Esophagus muscularis mucosa (tissue), 4 donors: ENCODE measurements around the gene OSBPL3. TPM values are rescaled to one million over a fixed set of nuclear protein-coding genes. Genes with fewer than 3 reads are reported as not detected.

ENCODE experiments used
- DNase-seq: peaks from one replicate; pipeline ENCODE4 v3.0.0-alpha.2; 2017; ENCODE audit errors: extremely low spot score
- H3K27ac ChIP-seq, 4 donors: fragments of 200-600 bp; sonication (generic); replicated peaks in 1 of 4; 1 replicate in 3 of 4; 2 replicates in 1 of 4; pipeline ENCODE4 v1.5.1; 2016 to 2019; ENCODE audit warnings: mild to moderate bottlenecking in 1 of 4
- H3K27me3 ChIP-seq, 4 donors: fragments of 200-600 bp; sonication (generic); one replicate each; pipeline versions ENCODE4 v1.5.1 to v1.6.0; 2016 to 2019
- H3K36me3 ChIP-seq, 4 donors: fragments of 200-600 bp; sonication (generic); one replicate each; pipeline ENCODE4 v1.5.1; 2016 to 2019
- H3K4me1 ChIP-seq, 4 donors: fragments of 200-600 bp; sonication (generic); one replicate each; pipeline ENCODE4 v1.5.1; 2016 to 2019
- H3K4me3 ChIP-seq, 4 donors: fragments of 200-600 bp; sonication (generic); 1 replicate in 2 of 4; 2 replicates in 2 of 4; pipeline ENCODE4 v1.5.1; 2016 to 2019; ENCODE audit warnings: mild to moderate bottlenecking in 4 of 4, moderate library complexity in 1 of 4
- H3K9me3 ChIP-seq, 4 donors: fragments of 200-600 bp; sonication (generic); 1 replicate in 3 of 4; 2 replicates in 1 of 4; pipeline ENCODE4 v1.5.1; 2016 to 2019
- CTCF ChIP-seq, 3 experiments: fragments of 200-600 bp in 2 of 3; fragments of 450-650 bp in 1 of 3; sonication (generic) in 2 of 3; IDR thresholded peaks; one replicate each; pipeline ENCODE4 v1.5.1; 2017 to 2019; ENCODE audit warnings: antibody characterized with exemption in 3 of 3, mild to moderate bottlenecking in 2 of 3, moderate library complexity in 1 of 3
- EP300 ChIP-seq: sonication (generic); formaldehyde crosslinking; IDR thresholded peaks from one replicate; pipeline ENCODE4 v1.6.1; 2017; ENCODE audit warnings: antibody characterized with exemption
- POLR2A ChIP-seq: fragments of 450-650 bp; IDR thresholded peaks from one replicate; pipeline ENCODE4 v1.6.1; 2017; ENCODE audit warnings: antibody characterized with exemption, moderate library complexity, mild to moderate bottlenecking, low read depth
- POLR2AphosphoS5 ChIP-seq, 2 donors: sonication (generic); formaldehyde crosslinking; IDR thresholded peaks; one replicate each; pipeline ENCODE4 v1.6.1; 2017; ENCODE audit warnings: antibody characterized with exemption in 2 of 2
- WGBS: methylation state at CpG from one replicate; pipeline ENCODE4 v1.1.5; 2018; 5-methylcytosine and 5-hydroxymethylcytosine counted together
- intact Hi-C: fragments of 100-400 bp; cut with DNase I; formaldehyde crosslinking; loops from one replicate; pipeline ENCODE4 v1.15.1; 2023
- total RNA-seq, 4 donors: library from RNA; depleted of rRNA; stranded (reverse); fragments of >200 nt; gene quantifications; one replicate each; pipeline versions ENCODE4 v1.1.0 to v1.2.1, GENCODE V29; 2016

The OSBPL3 gene
- total RNA-seq, 4 donors from 2014 or later: 2.6 to 4.6 (median 3.3) TPM

- Histone ChIP-seq H3K4me3 (no peak overlapping the region), H3K36me3 (no peaks in the 10 kb centered on the region), H3K27me3 (no peaks in the 10 kb centered on the region), H3K4me1 (peaks cover 8 to 52% (median 32%) of the 10 kb centered on the region in 4 donors), H3K9me3 (no peaks in the 10 kb centered on the region), H3K27ac (peak overlapping the region in 1 of 4 donors; percentile 7)
- 65% methylated on average over 4 of the region's 4 CpGs for WGBS
- DNase-seq: no peak
- intact Hi-C loops: no loop called here
- TF ChIP-seq POLR2AphosphoS5 (IDR thresholded peaks at IDR 0.05) (no peak), CTCF (IDR thresholded peaks at IDR 0.05) (no peak), POLR2A (no peak), EP300 (no peak)
Measured at GRCh38 chr7:24831240-24831639, 148.7 kb downstream of the OSBPL3 start.

GRCh38 chr7:24830440-24831050 is 149.4 kb downstream of the OSBPL3 start:
- 79% methylated on average over 9 of the region's 9 CpGs for WGBS
- no peak overlapping the region for H3K27ac ChIP-seq
- no peaks in the 10 kb centered on the region for H3K9me3 ChIP-seq
- H3K4me1 ChIP-seq: peaks cover 15 to 59% (median 39%) of the 10 kb centered on the region in 4 donors
- no peak for TF ChIP-seq POLR2AphosphoS5 (IDR thresholded peaks at IDR 0.05)
- TF ChIP-seq CTCF (IDR thresholded peaks at IDR 0.05): no peak
- TF ChIP-seq EP300: no peak
- TF ChIP-seq POLR2A: no peak
- no peaks in the 10 kb centered on the region for H3K27me3 ChIP-seq
- DNase-seq: no peak
- H3K4me3 ChIP-seq: no peak overlapping the region
- H3K36me3 ChIP-seq: no peaks in the 10 kb centered on the region
- intact Hi-C loops: no loop called here

DNA sequence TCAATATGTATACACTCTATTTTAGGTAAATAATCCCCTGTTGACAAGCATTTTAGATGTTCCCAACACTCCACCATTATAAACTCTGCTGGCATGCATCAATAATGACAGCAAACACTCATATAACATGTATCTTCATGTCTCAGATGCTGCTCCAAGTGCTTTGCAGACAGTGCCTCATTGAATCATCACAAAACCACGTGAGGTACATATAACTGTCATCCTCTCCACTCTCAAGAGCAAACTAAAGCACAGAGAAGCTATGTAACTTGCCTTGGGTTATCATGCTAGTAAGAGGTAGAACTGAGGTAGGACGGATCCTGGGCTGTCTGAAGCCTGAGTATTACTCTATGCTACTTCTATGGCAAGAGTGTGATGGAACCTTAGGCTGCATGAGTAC is 150.2 kb downstream of the OSBPL3 start:
- Histone ChIP-seq H3K4me1 (peaks cover 20 to 66% (median 47%) of the 10 kb centered on the region in 4 donors), H3K27ac (no peak overlapping the region), H3K27me3 (no peaks in the 10 kb centered on the region), H3K36me3 (no peaks in the 10 kb centered on the region), H3K4me3 (no peak overlapping the region), H3K9me3 (no peaks in the 10 kb centered on the region)
- WGBS: 83% methylated on average over 2 of the region's 2 CpGs
- DNase-seq: no peak
- intact Hi-C loops: loop anchor here (5.0 kb wide), 1 partner anchor 153 kb away; the partner anchor contains the start of gene OSBPL3
- no peak for TF ChIP-seq POLR2AphosphoS5 (IDR thresholded peaks at IDR 0.05)
- TF ChIP-seq CTCF (IDR thresholded peaks at IDR 0.05): no peak
- TF ChIP-seq POLR2A: no peak
- TF ChIP-seq EP300: no peak

GRCh38 chr7:24828891-24829661 is 150.9 kb downstream of the OSBPL3 start:
- intact Hi-C loops: loop anchor here (5.0 kb wide), 1 partner anchor 153 kb away; the partner anchor contains the start of gene OSBPL3
- DNase-seq: no peak
- Histone ChIP-seq H3K9me3 (no peaks in the 10 kb centered on the region), H3K4me3 (no peak overlapping the region), H3K27ac (peak overlapping the region; percentile 33 to 54 (median 46)), H3K4me1 (peaks cover 20 to 69% (median 47%) of the 10 kb centered on the region in 4 donors), H3K36me3 (no peaks in the 10 kb centered on the region), H3K27me3 (no peaks in the 10 kb centered on the region)
- TF ChIP-seq POLR2AphosphoS5 (IDR thresholded peaks at IDR 0.05) (no peak), CTCF (IDR thresholded peaks at IDR 0.05) (no peak), POLR2A (no peak), EP300 (no peak)
- 77% methylated on average over 1 of the region's 1 CpG for WGBS
